C1 segment of cervical spinal cord (tissue), 14 donors: Measurements from ENCODE around the gene PRR7.

Experiments used
- DNase-seq, 14 donors: peaks; one replicate each; lab custom pipeline; 2025; lab: John Stamatoyannopoulos, UW

The PRR7 gene

DNA sequence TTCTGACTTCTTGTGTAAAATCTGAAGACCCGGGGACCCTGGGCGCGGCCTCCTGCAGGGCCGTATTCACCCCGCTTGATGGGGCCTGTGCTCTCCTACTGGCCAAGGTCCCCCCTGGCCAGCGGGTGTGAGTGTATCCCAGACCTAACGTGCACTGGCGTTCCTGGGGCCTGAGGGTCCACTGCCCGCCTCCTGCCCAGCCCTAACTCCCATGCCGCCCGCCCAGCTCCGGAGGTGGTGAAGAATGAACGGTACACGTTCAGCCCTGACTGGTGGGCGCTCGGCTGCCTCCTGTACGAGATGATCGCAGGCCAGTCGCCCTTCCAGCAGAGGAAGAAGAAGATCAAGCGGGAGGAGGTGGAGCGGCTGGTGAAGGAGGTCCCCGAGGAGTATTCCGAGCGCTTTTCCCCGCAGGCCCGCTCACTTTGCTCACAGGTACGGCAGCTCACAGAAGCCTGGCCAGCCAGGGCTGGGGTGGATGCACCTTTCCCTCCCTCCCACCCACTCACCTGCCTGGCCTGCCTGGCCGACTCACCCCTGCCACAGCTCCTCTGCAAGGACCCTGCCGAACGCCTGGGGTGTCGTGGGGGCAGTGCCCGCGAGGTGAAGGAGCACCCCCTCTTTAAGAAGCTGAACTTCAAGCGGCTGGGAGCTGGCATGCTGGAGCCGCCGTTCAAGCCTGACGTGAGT, 10.6 kb upstream of the PRR7 start:
- no peak for DNase-seq

DNA sequence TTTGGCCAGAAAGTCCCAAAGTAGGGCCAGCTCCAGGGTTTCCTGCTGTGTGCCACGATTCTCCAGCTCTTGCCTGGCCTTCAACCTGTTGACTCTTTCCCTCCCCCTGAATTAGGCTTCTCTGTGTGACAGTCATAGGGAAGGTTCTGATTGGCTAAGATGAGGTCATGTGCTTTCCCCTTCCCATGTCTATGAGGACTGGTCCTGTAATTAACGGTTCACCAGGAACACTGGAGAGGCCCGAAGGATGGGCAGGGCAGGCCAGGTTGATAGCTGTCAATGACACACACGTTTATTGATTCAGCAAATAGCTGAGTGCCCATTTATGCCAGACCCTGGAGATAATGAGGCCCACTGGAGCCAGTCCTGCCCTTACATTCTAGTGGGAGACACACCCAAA, 9.0 kb upstream of the PRR7 start:
- DNase-seq = no peak

DNA sequence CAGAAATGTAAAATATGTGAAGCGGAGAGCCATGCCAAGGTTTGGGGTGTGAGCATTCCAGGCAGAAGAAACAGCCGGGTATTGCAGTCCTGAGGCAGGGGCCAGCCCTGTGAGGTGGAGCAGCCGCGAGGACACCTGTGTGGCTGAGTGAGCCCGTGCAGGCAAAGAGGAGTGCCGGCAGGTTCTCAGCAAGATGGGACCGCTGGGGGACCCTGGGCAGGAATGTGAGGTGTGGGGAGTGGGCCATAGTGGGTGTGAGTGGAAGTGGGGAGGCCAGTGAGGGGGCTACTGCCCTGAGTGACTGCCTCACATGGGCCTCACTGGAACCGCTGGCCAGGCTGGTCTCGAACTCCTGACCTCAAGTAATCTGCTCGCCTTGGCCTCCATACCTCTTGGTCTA, 8.1 kb upstream of the PRR7 start:
- no peak for DNase-seq

- DNase-seq = no peak
Observed at GRCh38 chr5:177439518-177440053, 7.0 kb upstream of the PRR7 start.

- DNase-seq = no peak
Observed at GRCh38 chr5:177440211-177440989, 6.2 kb upstream of the PRR7 start.

DNA sequence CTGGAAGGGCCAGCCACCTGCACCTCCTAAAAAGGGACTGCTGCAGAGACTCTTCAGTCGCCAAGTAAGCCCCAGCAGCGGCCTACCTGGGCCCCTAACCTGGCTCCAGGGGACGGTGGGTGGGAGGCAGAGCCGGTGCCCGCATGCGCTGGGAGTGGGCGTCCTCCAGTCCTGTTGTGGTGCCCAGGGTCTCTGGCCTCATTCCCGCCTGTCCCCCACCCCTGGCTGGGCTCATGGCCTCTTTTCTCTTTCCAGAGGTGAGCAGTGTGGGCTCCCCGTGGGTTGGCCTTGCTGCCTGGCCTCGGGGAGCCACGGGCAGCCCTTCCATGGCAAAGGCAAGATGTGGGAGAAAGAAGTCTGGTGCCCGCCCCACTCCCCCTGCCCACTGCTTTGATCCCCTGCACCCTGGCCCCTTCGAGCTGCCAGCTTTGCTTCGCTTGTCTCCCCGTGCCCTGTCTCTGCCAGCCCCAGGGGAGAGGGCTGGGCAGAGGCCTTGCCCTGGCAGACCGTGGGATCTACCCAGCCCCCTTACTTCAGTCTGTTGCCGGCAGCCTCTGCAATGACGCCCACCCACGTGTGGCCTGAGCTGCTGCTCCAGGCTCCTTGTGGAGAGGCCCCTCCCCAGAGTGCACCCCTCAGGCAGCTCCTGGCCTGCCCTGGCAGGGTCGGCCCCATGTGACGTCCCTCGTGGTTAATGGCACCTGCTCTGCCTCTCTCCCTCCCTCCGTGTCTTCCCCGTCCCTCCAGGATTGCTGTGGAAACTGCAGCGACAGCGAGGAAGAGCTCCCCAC, 5.4 kb upstream of the PRR7 start:
- DNase-seq = no peak

DNA sequence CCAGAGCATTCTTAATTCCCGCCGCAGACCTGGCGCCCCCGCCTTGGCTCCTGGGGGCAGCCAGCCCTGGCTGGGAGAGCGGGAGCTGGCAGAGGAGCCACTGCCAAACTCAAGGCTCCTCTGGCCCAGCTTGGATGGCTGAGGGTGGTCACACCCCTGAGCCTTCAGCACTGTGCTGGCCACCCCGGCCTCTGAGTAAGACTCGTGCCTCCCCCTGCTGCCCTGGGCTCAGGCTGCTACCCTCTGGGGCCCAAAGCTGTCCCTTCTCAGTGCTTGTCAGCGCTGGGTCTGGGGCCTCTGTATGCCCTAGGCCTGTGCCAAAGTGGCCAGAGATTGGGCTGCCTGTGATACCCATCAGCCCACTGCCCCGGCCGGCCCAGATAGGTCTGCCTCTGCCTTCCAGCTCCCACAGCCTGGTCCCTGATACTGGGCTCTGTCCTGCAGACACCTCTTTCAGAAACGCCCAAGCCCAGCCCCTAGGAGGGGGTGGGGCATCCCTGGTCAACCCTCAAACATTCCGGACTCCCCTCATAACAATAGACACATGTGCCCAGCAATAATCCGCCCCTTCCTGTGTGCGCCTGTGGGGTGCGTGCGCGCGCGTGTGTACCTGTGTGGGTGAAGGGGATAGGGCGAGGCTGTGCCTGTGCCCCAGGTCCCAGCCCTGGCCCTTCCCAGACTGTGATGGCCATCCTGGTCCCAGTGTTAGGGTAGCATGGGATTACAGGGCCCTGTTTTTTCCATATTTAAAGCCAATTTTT, 4.4 kb upstream of the PRR7 start:
- no peak for DNase-seq

DNA sequence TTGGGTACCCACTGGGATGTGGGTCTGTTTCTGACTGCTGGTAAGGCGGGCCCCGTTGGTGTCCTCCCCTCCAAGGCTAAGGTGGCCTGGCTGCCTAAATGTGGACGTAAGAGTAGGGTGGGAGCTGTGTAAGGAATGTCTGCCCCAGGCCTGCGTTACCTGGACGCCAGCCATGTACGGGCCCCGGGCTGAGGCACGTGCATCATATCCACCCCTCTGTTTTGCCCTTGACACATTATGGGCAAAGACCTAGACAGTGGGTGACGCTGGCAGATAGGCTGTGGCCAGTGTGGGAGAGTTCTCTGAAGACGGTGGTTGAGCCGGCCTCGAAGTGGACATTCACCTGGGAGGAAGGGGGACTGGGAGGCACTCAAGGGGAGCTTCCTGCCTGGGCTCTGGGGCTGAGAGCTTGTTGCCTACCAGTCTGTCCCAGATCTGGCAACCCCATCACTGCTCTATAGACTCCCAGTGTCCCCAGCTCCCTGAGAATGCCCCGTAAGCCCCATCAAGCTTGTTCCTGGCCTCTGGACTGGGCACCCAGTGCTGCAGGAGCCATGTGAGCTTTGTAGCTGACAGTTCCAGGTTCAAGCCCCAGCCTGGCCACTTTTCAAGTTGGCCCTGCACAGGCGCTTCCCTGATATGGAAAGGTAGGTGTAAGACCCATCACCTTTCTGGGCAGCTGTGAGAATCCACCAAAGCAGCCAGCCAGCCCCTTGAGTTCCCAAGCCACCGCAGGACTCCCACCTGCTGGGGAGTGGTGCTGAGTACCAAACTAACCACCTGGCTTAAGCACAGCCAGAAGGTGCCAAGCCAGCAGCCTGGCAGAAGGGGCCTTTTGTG, 3.2 kb upstream of the PRR7 start:
- no peak for DNase-seq

GRCh38 chr5:177444106-177445051, 2.2 kb upstream of the PRR7 start:
- DNase-seq = no peak

GRCh38 chr5:177445052-177445916, 1.3 kb upstream of the PRR7 start:
- DNase-seq = no peak

DNA sequence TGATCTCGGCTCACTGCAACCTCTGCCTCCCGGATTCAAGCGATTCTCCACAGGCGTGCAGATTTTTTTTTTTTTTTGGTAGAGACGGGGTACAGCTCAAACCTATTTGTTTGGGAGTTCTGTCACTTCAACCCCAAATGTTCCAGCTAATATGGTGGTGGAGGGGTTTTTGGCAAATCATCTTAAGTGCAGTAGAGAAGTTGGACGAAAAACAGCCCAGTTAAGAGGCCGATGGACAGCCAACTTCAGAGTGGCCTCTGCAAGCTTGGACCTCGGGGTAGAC, 756 bp upstream of the PRR7 start:
- no peak for DNase-seq

- DNase-seq = peak in 12 of 14 donors; percentile 42 to 83 (median 68)
Observed at GRCh38 chr5:177447066-177447610, 524 bp downstream of the PRR7 start.

GRCh38 chr5:177447611-177448243, 1.1 kb downstream of the PRR7 start:
- peak in 12 of 14 donors; percentile 50 to 95 (median 83) for DNase-seq

DNA sequence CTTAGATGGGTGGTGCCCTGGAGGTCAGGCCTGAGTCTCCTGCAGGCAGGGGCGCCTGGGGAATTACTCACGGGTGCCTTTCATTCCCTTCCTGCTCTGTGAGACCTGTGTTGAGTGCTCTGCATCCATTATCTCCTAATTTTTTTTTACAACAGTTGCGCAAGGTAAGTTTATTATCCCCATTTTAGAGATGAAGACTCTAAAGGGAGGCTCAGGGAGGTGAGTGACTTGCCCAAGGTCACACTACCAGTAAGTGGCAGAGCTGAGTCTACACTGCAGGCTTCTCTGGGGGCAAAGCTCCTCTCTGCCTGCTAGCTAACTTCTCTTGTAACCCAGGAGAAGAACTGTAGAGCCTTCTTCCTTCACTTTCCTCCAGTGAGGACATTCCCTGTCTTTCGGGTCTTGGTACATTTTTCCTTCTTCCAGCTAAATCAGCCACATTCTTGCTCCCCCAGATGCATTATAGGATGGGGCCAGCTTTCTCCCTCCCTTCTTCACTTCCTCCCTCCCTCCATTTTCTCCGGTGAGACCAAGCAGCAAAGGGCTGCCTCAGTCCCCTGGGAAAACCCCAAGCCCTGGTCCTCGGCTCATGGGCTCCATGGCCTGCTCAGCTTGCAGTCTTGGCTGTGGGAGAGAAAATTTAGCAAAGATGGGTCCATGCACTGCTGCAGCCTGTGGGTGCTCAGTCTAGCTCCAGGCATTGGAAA, 1.8 kb downstream of the PRR7 start:
- no peak for DNase-seq

DNA sequence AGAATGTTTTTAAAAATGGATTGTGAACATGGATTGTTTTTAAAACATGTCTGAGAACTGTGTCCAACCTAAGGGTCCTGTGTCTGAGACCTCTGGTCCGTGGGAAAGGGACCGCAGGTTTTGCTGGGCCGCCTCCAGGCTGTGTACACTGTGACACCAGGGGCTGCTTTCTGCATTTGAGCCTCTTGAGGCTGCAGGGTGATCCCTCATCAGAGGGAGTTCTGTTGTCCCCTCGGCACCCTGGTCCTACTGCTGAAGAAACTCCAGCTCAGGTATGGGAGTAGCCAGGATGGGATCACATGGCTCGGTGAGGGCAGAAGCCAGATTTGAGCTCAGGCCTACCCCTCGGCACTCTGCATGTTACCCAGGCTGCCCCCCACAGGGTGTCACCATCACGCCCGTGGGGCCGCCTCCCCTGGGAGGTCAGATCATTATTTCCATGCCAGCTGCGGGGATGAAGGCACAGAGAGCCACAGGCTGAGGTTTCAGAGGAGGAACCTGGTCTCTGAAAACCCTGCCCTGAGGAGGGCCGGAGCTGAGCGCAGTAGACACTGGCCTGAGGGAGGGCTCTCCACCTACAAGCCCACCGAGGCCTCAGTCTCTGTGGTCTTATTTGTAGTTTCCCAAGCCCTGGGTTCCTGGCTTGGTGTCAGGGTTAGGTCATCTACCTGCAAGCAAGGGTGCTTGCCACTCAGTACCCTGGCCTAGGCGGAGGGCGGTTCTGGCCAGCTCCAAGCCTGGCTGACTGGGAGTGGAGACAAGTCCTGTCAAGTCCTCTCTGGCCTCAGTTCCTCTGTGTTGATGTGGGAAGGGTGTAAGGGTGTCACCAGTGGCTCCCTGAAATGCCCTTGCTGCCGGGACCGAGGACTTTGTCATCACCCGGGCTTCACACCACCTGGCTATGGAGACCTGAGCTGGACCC, 2.8 kb downstream of the PRR7 start:
- DNase-seq = no peak
